CD4-positive, alpha-beta T cell (primary cell): ENCODE results near the gene MED31. TPM values are rescaled to one million over a fixed set of nuclear protein-coding genes. Genes with fewer than 3 reads are reported as not detected.

Experiments
- ATAC-seq: fragments of 200-7000 bp; cut with Tn5 transposase; one replicate; pipeline ENCODE4 v1.10.0; 2022; ENCODE audit warnings: mild to moderate bottlenecking; ENCODE audit not compliant: poor library complexity
- CTCF ChIA-PET: fragments of 350-600 bp; sonication (Branson Sonifier 250); formaldehyde crosslinking; loops from one replicate; lab custom pipeline; 2021; ENCODE audit warnings: antibody characterized with exemption, inconsistent platforms; lab: Charles Lee
- POLR2A ChIA-PET: fragments of 350-600 bp; sonication (Branson Sonifier 250); formaldehyde crosslinking; loops from one replicate; lab custom pipeline; 2021; ENCODE audit warnings: antibody characterized with exemption, inconsistent platforms; lab: Charles Lee
- DNase-seq, 14 experiments: peaks; one replicate each; pipeline ENCODE4 v3.0.0-alpha.2; 2013 to 2020; ENCODE audit warnings: mixed read lengths in 2 of 14
- H3K27ac ChIP-seq, 2 donors: one replicate each; pipeline versions ENCODE4 v1.5.1 to v1.7.0; 2013; ENCODE audit warnings: low read length in 2 of 2, low read depth in 1 of 2, mild to moderate bottlenecking in 1 of 2
- H3K27me3 ChIP-seq, 2 experiments: 1 replicate in 1 of 2; 2 replicates in 1 of 2; pipeline versions ENCODE4 v1.6.1 to v1.7.0; 2013; ENCODE audit warnings: low read length in 2 of 2, control low read depth in 1 of 2, mild to moderate bottlenecking in 1 of 2, moderate library complexity in 1 of 2; ENCODE audit not compliant: insufficient read depth in 2 of 2, control insufficient read depth in 1 of 2
- H3K36me3 ChIP-seq: one replicate; pipeline ENCODE4 v1.6.1; 2013; ENCODE audit warnings: low read length, control low read depth; ENCODE audit not compliant: insufficient read depth
- H3K4me1 ChIP-seq: one replicate; pipeline ENCODE4 v1.6.1; 2013; ENCODE audit warnings: low read length, control low read depth; ENCODE audit not compliant: insufficient read depth
- H3K4me3 ChIP-seq: one replicate; pipeline ENCODE4 v1.5.1; 2013; ENCODE audit warnings: mild to moderate bottlenecking, low read length, moderate library complexity
- H3K9me3 ChIP-seq, 2 experiments: 1 replicate in 1 of 2; 2 replicates in 1 of 2; pipeline versions ENCODE4 v1.6.1 to v1.7.0; 2013; ENCODE audit warnings: low read length in 2 of 2, mild to moderate bottlenecking in 2 of 2, control low read depth in 1 of 2, moderate library complexity in 1 of 2; ENCODE audit not compliant: control insufficient read depth in 1 of 2, insufficient read depth in 1 of 2
- H3K27ac Mint-ChIP-seq: one replicate; pipeline ENCODE4 v1.8.0; 2020; ENCODE audit warnings: mixed read lengths
- H3K27me3 Mint-ChIP-seq: one replicate; pipeline ENCODE4 v1.8.0; 2021; ENCODE audit warnings: mixed read lengths
- H3K36me3 Mint-ChIP-seq: one replicate; pipeline ENCODE4 v1.8.0; 2021; ENCODE audit warnings: low read depth, mixed read lengths
- H3K4me1 Mint-ChIP-seq: one replicate; pipeline ENCODE4 v1.8.0; 2021; ENCODE audit warnings: low read depth, mixed read lengths
- H3K4me3 Mint-ChIP-seq: one replicate; pipeline ENCODE4 v1.8.0; 2020; ENCODE audit warnings: mild to moderate bottlenecking, mixed read lengths
- H3K9me3 Mint-ChIP-seq: one replicate; pipeline ENCODE4 v1.8.0; 2020; ENCODE audit warnings: mixed read lengths
- CTCF ChIP-seq: fragments of 200-600 bp; IDR thresholded peaks from one replicate; pipeline ENCODE4 v1.8.0; 2022; ENCODE audit warnings: antibody characterized with exemption, mild to moderate bottlenecking
- intact Hi-C, 2 experiments: fragments of 100-400 bp; cut with DNase I in 1 of 2; cut with micrococcal nuclease in 1 of 2; formaldehyde crosslinking; loops; one replicate each; pipeline versions ENCODE4 v1.15.1 to v1.9.0; 2023 to 2025; cut with DNase I, micrococcal nuclease
- total RNA-seq, 174 experiments: library from RNA in 2 of 174; stranded (reverse) in 2 of 174; gene quantifications; one replicate each; pipeline ENCODE4 v1.2.3 and lab custom pipeline; 2021 to 2026

Gene MED31
- total RNA-seq, 2 experiments from 2014 or later, result 31.4 to 32.0 TPM

GRCh38 chr17:6632530-6632929 lies 18.9 kb downstream of the MED31 start:
- intact Hi-C loops, result no loop called here
- no peak overlapping the region for H3K4me3 Mint-ChIP-seq
- H3K9me3 Mint-ChIP-seq, result no peaks in the 10 kb centered on the region
- POLR2A ChIA-PET, result no interaction called here
- Histone ChIP-seq H3K9me3 (no peaks in the 10 kb centered on the region), H3K4me1 (peaks cover 1% of the 10 kb centered on the region), H3K27ac (no peak overlapping the region), H3K4me3 (no peak overlapping the region), H3K36me3 (peaks cover 45% of the 10 kb centered on the region), H3K27me3 (no peaks in the 10 kb centered on the region)
- H3K4me1 Mint-ChIP-seq, result peaks cover 10% of the 10 kb centered on the region
- no peak overlapping the region for H3K27ac Mint-ChIP-seq
- H3K36me3 Mint-ChIP-seq, result peaks cover 72% of the 10 kb centered on the region
- ATAC-seq, result no peak
- CTCF ChIA-PET, result no interaction called here
- H3K27me3 Mint-ChIP-seq, result no peaks in the 10 kb centered on the region
- TF ChIP-seq CTCF, result no peak
- no peak for DNase-seq

- DNase-seq (no peak), ATAC-seq (no peak)
- Mint-ChIP-seq H3K27me3 (no peaks in the 10 kb centered on the region), H3K36me3 (peaks cover 86% of the 10 kb centered on the region), H3K9me3 (no peaks in the 10 kb centered on the region), H3K4me1 (peaks cover 5% of the 10 kb centered on the region), H3K4me3 (no peak overlapping the region), H3K27ac (no peak overlapping the region)
- Histone ChIP-seq H3K4me3 (no peak overlapping the region), H3K27ac (no peak overlapping the region), H3K36me3 (peaks cover 57% of the 10 kb centered on the region), H3K9me3 (no peaks in the 10 kb centered on the region), H3K27me3 (no peaks in the 10 kb centered on the region), H3K4me1 (no peaks in the 10 kb centered on the region)
- ChIA-PET POLR2A (no interaction called here), CTCF (no interaction called here)
- TF ChIP-seq CTCF, result no peak
- intact Hi-C loops, result no loop called here
These were observed 21.0 kb downstream of the MED31 start for GRCh38 chr17:6630390-6630789.

GRCh38 chr17:6627019-6627418 lies 24.4 kb downstream of the MED31 start:
- no peak overlapping the region for H3K27ac Mint-ChIP-seq
- ChIA-PET POLR2A (interaction anchor here (0.6 kb wide), 1 partner anchor 49 kb away, joined by 3 read pairs; no protein-coding TSS in a partner anchor), CTCF (no interaction called here)

More at GRCh38 chr17:6627019-6627418, 24.4 kb downstream of the MED31 start:
- Mint-ChIP-seq H3K4me3 (no peak overlapping the region), H3K36me3 (peaks cover 89% of the 10 kb centered on the region), H3K9me3 (no peaks in the 10 kb centered on the region), H3K4me1 (peaks cover 5% of the 10 kb centered on the region), H3K27me3 (no peaks in the 10 kb centered on the region)
- Histone ChIP-seq H3K4me3 (no peak overlapping the region), H3K27me3 (no peaks in the 10 kb centered on the region), H3K9me3 (no peaks in the 10 kb centered on the region), H3K36me3 (peaks cover 43% of the 10 kb centered on the region), H3K27ac (no peak overlapping the region), H3K4me1 (no peaks in the 10 kb centered on the region)
- no peak for DNase-seq
- no peak for ATAC-seq
- TF ChIP-seq CTCF, result no peak
- intact Hi-C loops, result no loop called here
